ENCODE measurements around the gene CEL. TPM values are rescaled to one million over a fixed set of nuclear protein-coding genes. Genes with fewer than 3 reads are reported as not detected.

The CEL gene
- total RNA-seq: 0.17 and 0.30 TPM in 2 replicates

GRCh38 chr9:133061764-133062145, at the start of gene CEL:
Gene CEL (plus strand): TSS chr9:133061981. CDS start chr9:133062003, 22 bp downstream.

GRCh38 chr9:133030317-133031129, 31.3 kb upstream of the CEL start, which contains the start of gene GTF3C5:
Gene GTF3C5 (plus strand): TSS chr9:133030997. CDS start chr9:133031012, 15 bp downstream.

Other genes starting within 250 kb of the CEL start
- gene AK8, start 183.7 kb upstream of the CEL start, total RNA-seq: 0.34 and 0.59 TPM in 2 replicates
- gene SPACA9, start 183.1 kb upstream of the CEL start, total RNA-seq: 3.3 and 3.7 TPM in 2 replicates
- gene TSC1, start 117.4 kb upstream of the CEL start, total RNA-seq: 17.4 and 20.3 TPM in 2 replicates
- gene GFI1B, start 83.3 kb upstream of the CEL start, total RNA-seq: under 0.01 TPM in 1 of 2 replicates, not detected in the other
- 55.5 and 59.3 TPM in 2 replicates for gene GTF3C5, start 31.0 kb upstream of the CEL start, total RNA-seq
- gene RALGDS, start 59.3 kb downstream of the CEL start, total RNA-seq: 17.2 and 19.5 TPM in 2 replicates
- 2.4 and 3.2 TPM in 2 replicates for gene GBGT1, start 101.9 kb downstream of the CEL start, total RNA-seq
- gene OBP2B, start 147.3 kb downstream of the CEL start, total RNA-seq: not detected in 2 replicates
- not detected in 2 replicates for gene ABO, start 213.2 kb downstream of the CEL start, total RNA-seq

All from bronchus fibroblast of lung (primary cell).